ENCODE results near the gene COL26A1. TPM values are rescaled to one million over a fixed set of nuclear protein-coding genes. Genes with fewer than 3 reads are reported as not detected.

The COL26A1 gene
- total RNA-seq, 1 experiment from 2014 or later: 42.6 TPM

DNA sequence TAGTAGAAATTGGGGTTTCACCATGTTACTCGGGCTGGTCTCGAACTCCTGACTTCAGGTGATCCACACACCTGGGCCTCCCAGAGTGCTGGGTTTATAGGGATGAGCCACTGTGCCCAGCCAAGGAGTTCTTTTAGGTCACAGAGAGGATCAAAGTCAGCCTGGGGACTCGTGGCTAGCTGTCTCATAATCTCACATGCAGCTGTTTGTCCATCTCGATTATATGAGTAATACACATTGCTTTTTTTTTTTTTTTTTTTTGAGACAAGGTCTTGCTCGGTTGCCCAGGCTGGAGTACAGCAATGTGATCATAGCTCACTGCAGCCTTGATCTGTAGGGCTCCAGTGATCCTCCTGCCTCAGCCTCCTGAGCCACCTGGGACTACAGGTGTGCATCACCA, 43.3 kb upstream of the COL26A1 start:
- H2AFZ ChIP-seq (ENCODE audit: low read length): no peak overlapping the region
- H3K4ac ChIP-seq (ENCODE audit: low read depth, low read length): no peak overlapping the region
- H3K4me1 ChIP-seq (ENCODE audit: insufficient read depth, low read length): no peaks in the 10 kb centered on the region; the same call in 1 of the 2 replicates
- H3K27ac ChIP-seq (ENCODE audit: insufficient read length, low read depth, low read length): no peak overlapping the region
- peaks cover 14 to 15% of the 10 kb centered on the region in 2 experiments for H3K4me1 Mint-ChIP-seq
- WGBS (ENCODE audit: extremely low coverage, insufficient read length, low lambda C conversion rate): no CpG with 5 or more reads among the region's 5 CpGs
- no peak overlapping the region for H3K18ac ChIP-seq (ENCODE audit: insufficient read length, low read depth, low read length)
- H3K23ac ChIP-seq (ENCODE audit: insufficient read length, low read depth, low read length): no peak overlapping the region
- H3K27ac Mint-ChIP-seq: no peak overlapping the region
- no peaks in the 10 kb centered on the region for H3K79me2 ChIP-seq (ENCODE audit: insufficient read depth, low read length)
- H4K5ac ChIP-seq (ENCODE audit: insufficient read length, low read depth, low read length): no peak overlapping the region
- H3T11ph ChIP-seq (ENCODE audit: low read length): no peak overlapping the region
- no peak overlapping the region for H2BK12ac ChIP-seq (ENCODE audit: insufficient read length, low read depth, low read length)
- no peak overlapping the region for H2BK120ac ChIP-seq (ENCODE audit: low read depth, low read length, poor library complexity, severe bottlenecking)
- no peaks in the 10 kb centered on the region for H4K20me1 ChIP-seq (ENCODE audit: control insufficient read depth, insufficient read depth, insufficient read length)
- H3K9me3 ChIP-seq (ENCODE audit: control insufficient read depth, low read depth, low read length): no peaks in the 10 kb centered on the region
- TF ChIP-seq CTCF (conservative IDR thresholded peaks at IDR 0.05): no peak
- no peak overlapping the region for H2BK15ac ChIP-seq (ENCODE audit: low read depth, low read length)
- no peak overlapping the region for H3K9ac ChIP-seq (ENCODE audit: extremely low read depth, insufficient read length, low read length)
- H3K9me3 Mint-ChIP-seq: no peaks in the 10 kb centered on the region
- H3K14ac ChIP-seq (ENCODE audit: insufficient read depth, low read length): no peak overlapping the region
- no peaks in the 10 kb centered on the region for H3K79me1 ChIP-seq (ENCODE audit: insufficient read depth, low read depth, low read length, poor library complexity, severe bottlenecking)
- H3K56ac ChIP-seq (ENCODE audit: insufficient read length, low read depth, low read length): no peak overlapping the region
- peaks cover 10 to 32% (median 22%) of the 10 kb centered on the region in 3 experiments; a peak in 6 of 7 replicates for H3K36me3 Mint-ChIP-seq (ENCODE audit: insufficient read depth in 1 of 3, low read depth in 3 of 3)
- no peaks in the 10 kb centered on the region for H3K27me3 ChIP-seq (ENCODE audit: insufficient read depth, low read length)
- no peak overlapping the region for H4K91ac ChIP-seq (ENCODE audit: insufficient read length, low read depth, low read length)
- H3K4me3 Mint-ChIP-seq: no peak overlapping the region
- H3K27me3 Mint-ChIP-seq (ENCODE audit: low read depth): no peaks in the 10 kb centered on the region; the same call in 1 of the 2 replicates
- no peak overlapping the region for H2BK5ac ChIP-seq (ENCODE audit: insufficient read length, low read length)
- no peak overlapping the region for H2BK20ac ChIP-seq (ENCODE audit: low read depth, low read length, poor library complexity, severe bottlenecking)
- H2AK5ac ChIP-seq (ENCODE audit: insufficient read length, low read length): no peak overlapping the region
- DNase-seq: no peak
- H3K23me2 ChIP-seq (ENCODE audit: insufficient read length, low read depth, low read length, poor library complexity, severe bottlenecking): peaks cover 6% of the 10 kb centered on the region
- no peak overlapping the region for H4K8ac ChIP-seq (replicated peaks; ENCODE audit: insufficient read length, low read depth, low read length)
- no peak overlapping the region for H3K4me2 ChIP-seq (ENCODE audit: insufficient read depth, insufficient read length, low read length)
